PC-3 (cell line): Measurements from ENCODE around the gene GLTPD2.

ENCODE experiments used
- EZH2phosphoT487 ChIP-seq: fragments of 300-600 bp; sonication (generic); IDR thresholded peaks from 2 replicates; pipeline ENCODE4 v1.6.1; 2018; ENCODE audit warnings: mild to moderate bottlenecking, antibody characterized with exemption, low read length, borderline replicate concordance
- TF ChIP-seq, protein P1 (sequence below): fragments of 300-600 bp; sonication (generic); conservative IDR thresholded peaks from 2 replicates; pipeline ENCODE4 v1.5.1; 2017; ENCODE audit warnings: antibody characterized with exemption, low read depth, mild to moderate bottlenecking, low read length

DNA sequence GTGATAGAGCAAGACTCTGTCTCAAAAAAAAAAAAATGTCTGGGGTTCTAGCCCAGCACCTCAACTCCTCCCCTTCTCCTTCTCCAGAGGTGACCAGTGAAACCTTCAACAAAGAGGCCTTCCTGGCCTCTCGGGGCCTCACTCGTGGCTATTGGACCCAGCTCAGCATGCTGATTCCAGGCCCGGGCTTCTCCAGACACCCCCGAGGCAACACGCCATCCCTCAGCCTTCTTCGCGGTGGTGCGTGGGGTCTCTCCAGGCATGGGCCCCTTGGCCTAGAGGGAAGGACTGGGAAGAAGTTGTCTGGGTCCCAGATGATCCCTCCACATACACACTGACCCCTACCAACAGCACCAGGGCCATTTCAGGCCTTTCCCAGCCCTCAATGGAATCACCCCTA, 45.5 kb upstream of the GLTPD2 start:
- TF ChIP-seq, protein P1, sequence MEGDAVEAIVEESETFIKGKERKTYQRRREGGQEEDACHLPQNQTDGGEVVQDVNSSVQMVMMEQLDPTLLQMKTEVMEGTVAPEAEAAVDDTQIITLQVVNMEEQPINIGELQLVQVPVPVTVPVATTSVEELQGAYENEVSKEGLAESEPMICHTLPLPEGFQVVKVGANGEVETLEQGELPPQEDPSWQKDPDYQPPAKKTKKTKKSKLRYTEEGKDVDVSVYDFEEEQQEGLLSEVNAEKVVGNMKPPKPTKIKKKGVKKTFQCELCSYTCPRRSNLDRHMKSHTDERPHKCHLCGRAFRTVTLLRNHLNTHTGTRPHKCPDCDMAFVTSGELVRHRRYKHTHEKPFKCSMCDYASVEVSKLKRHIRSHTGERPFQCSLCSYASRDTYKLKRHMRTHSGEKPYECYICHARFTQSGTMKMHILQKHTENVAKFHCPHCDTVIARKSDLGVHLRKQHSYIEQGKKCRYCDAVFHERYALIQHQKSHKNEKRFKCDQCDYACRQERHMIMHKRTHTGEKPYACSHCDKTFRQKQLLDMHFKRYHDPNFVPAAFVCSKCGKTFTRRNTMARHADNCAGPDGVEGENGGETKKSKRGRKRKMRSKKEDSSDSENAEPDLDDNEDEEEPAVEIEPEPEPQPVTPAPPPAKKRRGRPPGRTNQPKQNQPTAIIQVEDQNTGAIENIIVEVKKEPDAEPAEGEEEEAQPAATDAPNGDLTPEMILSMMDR, result no peak
- no peak for TF ChIP-seq EZH2phosphoT487
